HEK293 (cell line): ENCODE results near the gene KLC1.

ENCODE experiments used
- EGR2 ChIP-seq: fragments of 450-650 bp; formaldehyde crosslinking; IDR thresholded peaks from 2 replicates; pipeline ENCODE4 v1.5.1; 2016; ENCODE audit warnings: low read depth, missing biosample characterization, missing genetic modification characterization
- HOXA7 ChIP-seq: sonication (generic); formaldehyde crosslinking; IDR thresholded peaks from 2 replicates; pipeline ENCODE4 v1.8.1; 2022; ENCODE audit warnings: missing genetic modification reagents, borderline replicate concordance
- INSM2 ChIP-seq: fragments of 450-650 bp; formaldehyde crosslinking; IDR thresholded peaks from 2 replicates; pipeline ENCODE4 v1.5.1; 2016; ENCODE audit warnings: missing biosample characterization, missing genetic modification characterization
- KLF16 ChIP-seq: fragments of 450-650 bp; formaldehyde crosslinking; IDR thresholded peaks from 2 replicates; pipeline ENCODE4 v1.5.1; 2017; ENCODE audit warnings: missing biosample characterization, missing genetic modification characterization
- OSR2 ChIP-seq: fragments of 450-650 bp; formaldehyde crosslinking; IDR thresholded peaks from 2 replicates; pipeline ENCODE4 v1.5.1; 2016; ENCODE audit warnings: missing biosample characterization, missing genetic modification characterization
- PRDM2 ChIP-seq: fragments of 450-650 bp; formaldehyde crosslinking; IDR thresholded peaks from 2 replicates; pipeline ENCODE4 v1.5.1; 2016; ENCODE audit warnings: missing biosample characterization, missing genetic modification characterization, borderline replicate concordance
- REPIN1 ChIP-seq: fragments of 450-650 bp; formaldehyde crosslinking; IDR thresholded peaks from 2 replicates; pipeline ENCODE4 v1.5.1; 2017; ENCODE audit warnings: missing biosample characterization, missing genetic modification characterization, low read depth
- ZBTB1 ChIP-seq: fragments of 450-650 bp; formaldehyde crosslinking; IDR thresholded peaks from 2 replicates; pipeline ENCODE4 v1.5.1; 2016; ENCODE audit warnings: missing biosample characterization, missing genetic modification characterization
- ZFP3 ChIP-seq: fragments of 450-650 bp; formaldehyde crosslinking; IDR thresholded peaks from 2 replicates; pipeline ENCODE4 v1.5.1; 2016; ENCODE audit warnings: low read depth, missing biosample characterization, missing genetic modification characterization
- ZFP37 ChIP-seq: fragments of 450-650 bp; formaldehyde crosslinking; IDR thresholded peaks from 2 replicates; pipeline ENCODE4 v1.5.1; 2016; ENCODE audit warnings: missing biosample characterization, missing genetic modification characterization
- ZNF132 ChIP-seq: fragments of 450-650 bp; formaldehyde crosslinking; IDR thresholded peaks from 2 replicates; pipeline ENCODE4 v1.5.1; 2017; ENCODE audit warnings: missing biosample characterization, missing genetic modification characterization, borderline replicate concordance
- ZNF157 ChIP-seq: fragments of 450-650 bp; formaldehyde crosslinking; IDR thresholded peaks from 2 replicates; pipeline ENCODE4 v1.5.1; 2016; ENCODE audit warnings: missing biosample characterization, missing genetic modification characterization
- ZNF19 ChIP-seq: fragments of 450-650 bp; formaldehyde crosslinking; IDR thresholded peaks from 2 replicates; pipeline ENCODE4; 2016; ENCODE audit warnings: missing biosample characterization, missing genetic modification characterization, low read depth
- ZNF302 ChIP-seq: fragments of 450-650 bp; formaldehyde crosslinking; IDR thresholded peaks from 2 replicates; pipeline ENCODE4 v1.5.1; 2016; ENCODE audit warnings: missing biosample characterization, missing genetic modification characterization, low read depth
- ZNF362 ChIP-seq: fragments of 450-650 bp; formaldehyde crosslinking; IDR thresholded peaks from 2 replicates; pipeline ENCODE4 v1.5.1; 2016; ENCODE audit warnings: missing biosample characterization, missing genetic modification characterization
- ZNF510 ChIP-seq: fragments of 450-650 bp; formaldehyde crosslinking; IDR thresholded peaks from 2 replicates; pipeline ENCODE4 v1.5.1; 2018; ENCODE audit warnings: mild to moderate bottlenecking, missing genetic modification characterization, missing biosample characterization; ENCODE audit not compliant: insufficient replicate concordance
- ZNF529 ChIP-seq: fragments of 450-650 bp; formaldehyde crosslinking; IDR thresholded peaks from 2 replicates; pipeline ENCODE4 v1.5.1; 2017; ENCODE audit warnings: missing genetic modification characterization, missing biosample characterization; ENCODE audit not compliant: insufficient replicate concordance
- ZNF544 ChIP-seq: fragments of 450-650 bp; formaldehyde crosslinking; IDR thresholded peaks from 2 replicates; pipeline ENCODE4 v1.5.0; 2017; ENCODE audit warnings: missing biosample characterization, missing genetic modification characterization
- ZNF555 ChIP-seq: fragments of 450-650 bp; formaldehyde crosslinking; conservative IDR thresholded peaks from 2 replicates; pipeline ENCODE4 v1.5.1; 2017; ENCODE audit warnings: missing biosample characterization, mild to moderate bottlenecking, missing genetic modification characterization, inconsistent platforms
- ZNF621 ChIP-seq: fragments of 450-650 bp; formaldehyde crosslinking; IDR thresholded peaks from 2 replicates; pipeline ENCODE4 v1.5.1; 2017; ENCODE audit warnings: missing biosample characterization, missing genetic modification characterization
- ZNF645 ChIP-seq: fragments of 450-650 bp; formaldehyde crosslinking; IDR thresholded peaks from 2 replicates; pipeline ENCODE4; 2016; ENCODE audit warnings: missing biosample characterization, missing genetic modification characterization
- ZNF660 ChIP-seq: fragments of 450-650 bp; IDR thresholded peaks from 2 replicates; pipeline ENCODE4 v1.5.1; 2018; ENCODE audit warnings: missing biosample characterization, mild to moderate bottlenecking, missing genetic modification characterization
- ZNF777 ChIP-seq: fragments of 450-650 bp; formaldehyde crosslinking; IDR thresholded peaks from 2 replicates; pipeline ENCODE4 v1.5.1; 2017; ENCODE audit warnings: missing biosample characterization, missing genetic modification characterization, borderline replicate concordance
- ZNF843 ChIP-seq: fragments of 450-650 bp; formaldehyde crosslinking; IDR thresholded peaks from 2 replicates; pipeline ENCODE4 v1.5.1; 2016; ENCODE audit warnings: missing biosample characterization, missing genetic modification characterization
- ZSCAN30 ChIP-seq: fragments of 450-650 bp; IDR thresholded peaks from 2 replicates; pipeline ENCODE4 v1.5.1; 2018; ENCODE audit warnings: missing biosample characterization, mild to moderate bottlenecking, missing genetic modification characterization, moderate library complexity
- TF ChIP-seq, protein P1 (sequence below): fragments of 450-650 bp; formaldehyde crosslinking; IDR thresholded peaks from 2 replicates; pipeline ENCODE4 v1.5.1; 2016; ENCODE audit warnings: missing biosample characterization, missing genetic modification characterization

The KLC1 gene

GRCh38 chr14:103628684-103629502 is at the start of gene KLC1 (continued):
- TF ChIP-seq, protein P1, sequence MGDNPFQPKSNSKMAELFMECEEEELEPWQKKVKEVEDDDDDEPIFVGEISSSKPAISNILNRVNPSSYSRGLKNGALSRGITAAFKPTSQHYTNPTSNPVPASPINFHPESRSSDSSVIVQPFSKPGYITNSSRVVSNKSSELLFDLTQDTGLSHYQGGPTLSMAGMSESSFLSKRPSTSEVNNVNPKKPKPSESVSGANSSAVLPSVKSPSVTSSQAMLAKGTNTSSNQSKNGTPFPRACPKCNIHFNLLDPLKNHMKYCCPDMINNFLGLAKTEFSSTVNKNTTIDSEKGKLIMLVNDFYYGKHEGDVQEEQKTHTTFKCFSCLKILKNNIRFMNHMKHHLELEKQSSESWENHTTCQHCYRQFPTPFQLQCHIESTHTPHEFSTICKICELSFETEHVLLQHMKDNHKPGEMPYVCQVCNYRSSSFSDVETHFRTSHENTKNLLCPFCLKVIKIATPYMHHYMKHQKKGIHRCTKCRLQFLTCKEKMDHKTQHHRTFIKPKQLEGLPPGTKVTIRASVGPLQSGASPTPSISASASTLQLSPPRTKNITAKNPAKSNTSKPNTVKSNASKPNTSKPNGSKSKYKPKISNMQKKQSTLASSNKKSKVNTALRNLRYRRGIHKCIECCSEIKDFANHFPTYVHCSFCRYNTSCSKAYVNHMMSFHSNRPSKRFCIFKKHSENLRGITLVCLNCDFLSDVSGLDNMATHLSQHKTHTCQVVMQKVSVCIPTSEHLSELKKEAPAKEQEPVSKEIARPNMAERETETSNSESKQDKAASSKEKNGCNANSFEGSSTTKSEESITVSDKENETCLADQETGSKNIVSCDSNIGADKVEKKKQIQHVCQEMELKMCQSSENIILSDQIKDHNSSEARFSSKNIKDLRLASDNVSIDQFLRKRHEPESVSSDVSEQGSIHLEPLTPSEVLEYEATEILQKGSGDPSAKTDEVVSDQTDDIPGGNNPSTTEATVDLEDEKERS (tag by site-specific recombination): no peak
- no peak for TF ChIP-seq ZNF555 (tag by site-specific recombination)
- no peak for TF ChIP-seq ZNF777 (tag by site-specific recombination)
- no peak for TF ChIP-seq ZFP37
- peak; percentile 66; the same call in 1 of the 2 replicates for TF ChIP-seq INSM2 (tag by site-specific recombination)
- TF ChIP-seq KLF16: peak; percentile 93
- no peak for TF ChIP-seq ZNF302 (tag by site-specific recombination)
- TF ChIP-seq PRDM2 (tag by site-specific recombination): no peak
- peak; percentile 76 for TF ChIP-seq EGR2
- no peak for TF ChIP-seq ZNF544 (tag by site-specific recombination)
- no peak for TF ChIP-seq ZNF132 (tag by site-specific recombination)
- TF ChIP-seq ZNF157 (tag by site-specific recombination): no peak
- no peak for TF ChIP-seq REPIN1 (tag by site-specific recombination)
- 0 out of 2 replicates have a peak, but pooled peaks have one; percentile 16 for TF ChIP-seq ZNF843
- TF ChIP-seq ZNF362 (tag by site-specific recombination): no peak
- TF ChIP-seq ZSCAN30 (tag by site-specific recombination): peak; percentile 64; the same call in 1 of the 2 replicates
- no peak for TF ChIP-seq HOXA7 (CRISPR knock-in tag)
- no peak for TF ChIP-seq ZNF645 (tag by site-specific recombination)
- TF ChIP-seq ZNF660 (tag by site-specific recombination): 0 out of 2 replicates have a peak, but pooled peaks have one; percentile 47
- no peak for TF ChIP-seq ZFP3
- TF ChIP-seq OSR2: no peak
- no peak; the same call in 1 of the 2 replicates for TF ChIP-seq ZBTB1 (tag by site-specific recombination)
- TF ChIP-seq ZNF621 (tag by site-specific recombination): no peak
- TF ChIP-seq ZNF19 (tag by site-specific recombination): no peak
- TF ChIP-seq ZNF529: no peak
- TF ChIP-seq ZNF510 (tag by site-specific recombination): no peak
